HG03066 (cell line): ENCODE data around the gene PYGO2.
"Not testable (repeated sequence)": the region's sequence is repeated elsewhere in the genome, so short reads cannot be mapped to it uniquely, and the experiment has no call there.

Experiments
- ATAC-seq: cut with Tn5 transposase; IDR thresholded peaks from one replicate; pipeline ENCODE4 v1.9.1; 2021; ENCODE audit warnings: low read depth; ENCODE audit not compliant: unreplicated experiment

The PYGO2 gene

DNA sequence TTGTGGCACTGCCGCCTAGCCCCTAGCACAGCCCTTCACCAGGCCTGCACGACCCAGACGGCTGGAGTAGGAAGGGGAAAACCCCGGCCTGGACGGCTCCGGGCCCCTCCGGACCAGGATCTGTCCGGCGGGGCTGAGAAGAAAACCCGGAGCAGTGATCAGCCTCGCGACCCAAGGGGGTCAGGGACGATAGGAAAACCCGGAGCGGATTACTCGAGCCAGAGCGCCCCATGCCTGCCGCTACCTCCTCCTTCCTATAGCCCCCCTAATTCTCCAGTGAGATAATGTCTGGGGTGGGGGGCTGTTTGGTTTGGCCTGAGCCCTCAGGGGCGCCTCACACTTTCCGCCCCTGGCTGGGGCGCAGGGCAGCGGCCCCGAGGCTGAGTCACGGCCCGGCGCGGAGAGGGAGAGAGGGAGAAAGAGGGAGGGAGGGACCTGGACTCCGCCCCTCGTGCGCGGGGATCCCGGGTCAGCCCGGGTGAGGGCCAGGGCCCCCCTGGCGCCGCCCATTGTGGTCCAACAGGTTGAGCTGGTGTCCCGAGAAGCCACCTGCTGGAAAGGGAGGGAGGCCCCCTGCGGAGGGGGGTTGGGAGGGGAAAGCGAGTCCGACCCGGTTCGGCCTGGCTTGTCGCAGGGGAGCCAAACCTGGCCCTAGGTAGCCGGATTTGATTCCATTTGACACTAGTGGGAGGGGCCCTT, 39.3 kb upstream of the PYGO2 start:
- ATAC-seq, result peak; percentile 38

- ATAC-seq, result no peak
Measured at GRCh38 chr1:155000411-155000725, 38.8 kb upstream of the PYGO2 start.

- ATAC-seq, result no peak
Measured at GRCh38 chr1:154999571-155000410, 38.2 kb upstream of the PYGO2 start.

DNA sequence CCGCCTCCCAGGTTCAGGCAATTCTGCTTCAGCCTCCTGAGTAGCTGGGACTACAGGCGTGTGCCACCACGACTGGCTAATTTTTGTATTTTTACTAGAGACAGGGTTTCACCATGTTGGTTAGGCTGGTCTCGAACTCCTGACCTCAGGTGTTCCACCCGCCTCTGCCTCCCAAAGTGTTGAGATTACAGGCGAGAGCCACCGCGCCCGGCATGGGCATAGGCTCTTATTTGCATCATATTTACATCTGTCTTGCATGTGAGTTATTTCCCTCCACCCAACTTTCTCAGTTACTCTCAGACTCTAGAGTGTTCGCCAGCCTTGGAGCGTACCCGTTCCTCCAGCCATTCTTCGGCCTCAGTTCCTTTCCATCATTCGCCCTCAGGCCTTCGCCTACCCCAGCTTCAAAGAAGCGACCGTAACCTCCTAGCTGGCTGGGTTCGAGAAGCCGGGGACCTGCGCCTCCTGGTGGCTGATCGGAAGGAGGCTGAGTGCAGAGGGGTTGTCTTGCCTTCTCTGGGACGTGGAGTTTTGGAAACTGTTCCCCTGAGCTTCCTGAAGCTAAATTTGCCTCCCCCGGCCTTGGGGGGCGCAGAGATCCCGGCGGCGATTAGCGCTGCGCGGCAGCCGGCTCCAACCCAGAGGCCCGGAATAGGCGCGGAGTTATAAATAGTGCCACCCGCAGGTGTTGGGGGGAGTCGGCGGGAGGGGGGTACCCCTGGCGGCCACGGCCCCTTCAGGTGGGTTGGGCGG, 37.4 kb upstream of the PYGO2 start:
- no peak for ATAC-seq

DNA sequence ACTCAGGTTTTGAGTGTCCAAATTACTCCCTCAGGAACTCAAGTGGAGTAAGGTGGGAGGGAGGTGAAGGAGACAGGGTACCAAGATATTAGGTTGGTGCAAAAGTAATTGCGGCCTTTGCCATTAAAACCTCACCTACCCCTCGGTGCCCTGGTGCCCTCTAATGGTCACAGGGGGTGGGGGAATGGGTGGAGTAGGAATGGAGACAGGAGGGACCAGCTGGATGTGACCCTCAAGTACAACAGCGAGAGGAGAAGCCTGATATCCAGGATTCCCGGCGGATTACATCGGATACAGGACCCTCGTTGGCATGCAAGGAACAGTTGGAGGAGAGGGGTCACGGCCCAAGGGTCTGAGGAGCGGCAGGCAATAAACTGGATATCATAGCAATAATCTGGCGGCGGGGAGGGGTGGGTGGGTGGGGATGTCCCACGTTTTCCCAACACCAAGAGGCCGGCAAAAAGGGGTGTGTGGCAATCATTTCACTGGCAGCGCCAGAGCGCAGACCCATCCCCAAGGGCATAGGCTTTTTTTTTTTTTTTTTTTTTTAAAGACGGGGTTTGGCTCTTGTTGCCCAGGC, 36.7 kb upstream of the PYGO2 start:
- no peak for ATAC-seq

DNA sequence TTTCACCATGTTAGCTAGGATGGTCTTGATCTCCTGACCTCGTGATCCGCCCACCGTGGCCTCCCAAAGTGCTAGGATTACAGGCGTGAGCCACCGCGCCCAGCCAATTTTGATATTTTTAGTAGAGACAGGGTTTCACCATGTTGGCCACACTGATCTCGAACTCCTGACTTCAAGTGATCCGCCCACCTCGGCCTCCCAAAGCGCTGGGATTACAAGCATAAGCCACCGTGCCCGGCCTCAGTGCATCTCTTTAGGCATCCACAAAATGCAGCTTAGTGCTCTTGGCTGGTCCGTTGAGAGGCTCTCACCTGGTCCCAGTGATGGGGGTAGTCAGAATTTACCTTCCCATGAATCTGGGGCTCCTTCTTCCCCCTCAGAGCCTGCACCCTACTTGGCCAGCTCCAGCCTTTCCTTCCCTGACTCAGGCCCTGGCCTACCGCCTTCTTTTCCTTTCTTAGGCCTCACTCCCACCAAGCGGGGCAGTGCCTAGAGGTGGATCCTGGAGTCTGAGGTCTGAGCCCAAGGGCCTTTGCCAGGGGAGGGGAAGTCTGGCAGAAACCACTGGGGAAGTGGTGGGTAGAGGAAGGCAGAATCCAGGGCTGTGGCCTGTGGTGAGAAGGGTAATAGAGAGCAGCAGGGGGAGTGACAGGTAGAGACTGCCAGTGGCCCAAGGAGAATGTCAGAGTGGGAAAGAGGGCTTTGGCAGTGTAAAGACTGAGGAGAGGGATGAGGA, 35.6 kb upstream of the PYGO2 start:
- ATAC-seq, result no peak

GRCh38 chr1:154995301-154995983, 33.9 kb upstream of the PYGO2 start:
- not testable (repeated sequence) for ATAC-seq

- ATAC-seq, result no peak
Measured at GRCh38 chr1:154994591-154994990, 33.0 kb upstream of the PYGO2 start.

- ATAC-seq, result no peak
Measured at GRCh38 chr1:154994269-154994587, 32.6 kb upstream of the PYGO2 start.

DNA sequence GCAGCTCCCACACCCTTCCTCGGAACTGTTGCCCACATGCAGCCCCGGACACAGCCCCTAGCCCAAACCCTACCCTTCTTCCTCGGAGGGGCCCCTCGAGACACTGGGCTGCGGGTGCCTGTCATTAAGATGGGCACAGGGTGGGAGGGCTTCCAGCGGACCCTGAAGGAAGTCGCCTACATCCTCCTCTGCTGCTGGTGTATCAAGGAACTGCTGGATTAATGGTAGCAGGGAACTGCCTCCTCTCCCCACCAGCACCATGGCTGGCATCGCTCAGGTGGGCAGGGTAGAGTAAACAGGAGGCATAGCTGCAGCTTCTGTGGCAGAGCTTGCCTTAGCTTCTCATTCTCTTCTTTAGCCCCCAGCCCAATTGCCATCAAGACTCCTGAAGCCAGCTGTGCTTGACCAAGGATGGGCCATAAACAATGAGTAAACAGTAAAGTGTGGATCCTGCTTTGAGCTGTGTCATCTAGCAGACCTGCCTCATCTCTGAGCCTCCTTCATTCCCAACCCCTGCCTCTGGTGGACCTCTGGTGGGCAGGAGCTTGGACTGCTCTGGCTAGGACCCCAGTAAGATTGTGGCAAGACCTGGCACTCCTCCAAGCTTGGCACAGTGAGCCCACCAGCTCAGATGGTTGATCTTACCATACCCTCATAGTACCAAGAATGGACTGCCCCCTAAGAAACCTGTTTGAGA, 32.1 kb upstream of the PYGO2 start, which contains the start of gene LENEP:
LENEP (plus strand) TSS at position 15 of the 697 bp plus-strand sequence; CDS start at position 37, 22 bp downstream.
- no peak for ATAC-seq

DNA sequence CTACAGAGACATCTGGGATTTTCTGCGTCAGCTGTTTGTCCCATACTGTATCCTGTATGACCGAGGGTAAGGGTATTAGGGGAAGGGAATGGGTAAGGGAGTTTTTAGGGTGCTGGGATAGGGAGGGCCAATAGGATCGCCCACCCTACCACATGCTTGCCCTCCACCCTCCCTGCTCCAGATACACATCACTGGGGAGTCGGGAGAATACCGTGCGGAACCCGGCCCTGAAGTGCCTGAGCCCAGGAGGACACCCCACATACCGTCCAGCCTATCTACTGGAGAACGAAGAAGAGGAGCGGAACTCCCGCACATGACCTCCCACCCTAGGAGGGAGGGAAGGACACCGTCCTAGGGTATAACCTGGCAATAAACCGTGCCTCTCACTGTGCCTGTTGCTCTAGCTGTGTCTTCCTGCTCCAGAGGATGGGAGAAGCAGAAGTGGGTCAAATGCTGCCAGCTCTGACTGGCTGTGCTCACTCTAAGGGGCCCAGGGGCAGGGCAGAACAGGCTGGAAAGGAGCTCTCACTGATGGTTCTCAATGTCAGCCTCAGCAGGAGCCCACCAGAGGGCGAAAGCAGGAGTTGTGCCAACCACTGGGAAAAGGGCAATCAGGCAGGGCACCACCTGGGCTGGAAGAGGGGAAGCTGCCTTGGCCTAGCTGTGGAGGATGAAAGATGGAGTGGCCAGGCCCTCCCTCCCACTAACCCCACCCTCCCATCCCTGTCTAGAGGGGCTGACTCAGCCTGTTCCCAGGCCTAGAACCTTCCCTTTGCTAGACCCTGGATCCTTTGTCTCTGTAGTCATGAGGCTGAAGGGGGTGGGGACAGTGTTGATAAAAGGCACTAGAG, 31.4 kb upstream of the PYGO2 start:
- ATAC-seq, result no peak

GRCh38 chr1:154990276-154990675, 28.7 kb upstream of the PYGO2 start:
- no peak for ATAC-seq

DNA sequence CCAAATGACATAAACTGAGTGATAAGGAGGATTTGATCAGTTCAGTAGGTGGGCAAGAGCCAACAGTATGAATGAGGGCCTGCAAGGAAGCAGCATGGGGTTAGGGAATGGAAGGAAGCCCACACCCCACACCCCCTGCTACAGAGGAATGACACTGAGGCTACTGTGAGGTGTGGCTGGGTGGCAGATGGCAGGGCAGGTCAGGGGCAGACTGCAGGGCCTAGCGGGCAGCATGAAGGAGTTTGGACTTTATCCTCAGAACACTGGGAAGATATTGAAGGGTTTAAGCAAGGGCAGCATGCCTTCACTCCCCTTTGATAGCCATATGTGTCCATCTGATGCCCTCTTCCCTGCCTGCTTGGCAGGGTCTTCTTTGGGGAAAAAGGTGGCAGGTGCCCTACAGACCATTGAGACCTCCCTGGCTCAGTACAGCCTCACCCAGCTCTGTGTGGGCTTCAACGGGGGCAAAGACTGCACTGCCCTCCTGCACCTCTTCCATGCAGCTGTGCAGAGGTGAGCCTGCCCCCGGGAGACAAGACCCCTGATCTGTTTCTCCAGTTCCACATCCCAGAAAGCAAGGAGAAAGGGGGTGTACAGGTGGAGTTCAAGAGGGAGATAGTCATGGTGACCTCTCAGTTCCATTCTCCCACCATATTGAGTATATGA, 27.7 kb upstream of the PYGO2 start:
- no peak for ATAC-seq

- no peak for ATAC-seq
Measured at GRCh38 chr1:154988058-154988954, 26.7 kb upstream of the PYGO2 start.

DNA sequence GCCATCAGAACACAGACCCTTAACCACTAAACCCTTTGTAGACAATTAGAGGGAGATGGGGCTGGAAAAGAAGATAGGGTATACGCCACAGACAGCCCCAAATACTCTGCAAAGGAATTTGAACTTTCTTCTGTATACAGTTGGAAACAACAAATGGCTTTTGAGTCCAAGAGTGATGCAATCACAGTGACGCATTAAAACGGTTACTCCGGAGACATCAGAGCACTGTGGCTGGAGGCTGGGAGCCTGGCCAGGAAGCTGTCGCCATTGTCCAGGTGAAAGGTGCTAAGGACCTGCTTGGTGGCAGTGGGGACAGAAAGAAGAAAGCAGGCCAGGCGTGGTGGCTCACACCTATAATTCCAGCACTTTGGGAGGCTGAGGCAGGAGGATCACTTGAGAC, 25.7 kb upstream of the PYGO2 start:
- ATAC-seq, result no peak

DNA sequence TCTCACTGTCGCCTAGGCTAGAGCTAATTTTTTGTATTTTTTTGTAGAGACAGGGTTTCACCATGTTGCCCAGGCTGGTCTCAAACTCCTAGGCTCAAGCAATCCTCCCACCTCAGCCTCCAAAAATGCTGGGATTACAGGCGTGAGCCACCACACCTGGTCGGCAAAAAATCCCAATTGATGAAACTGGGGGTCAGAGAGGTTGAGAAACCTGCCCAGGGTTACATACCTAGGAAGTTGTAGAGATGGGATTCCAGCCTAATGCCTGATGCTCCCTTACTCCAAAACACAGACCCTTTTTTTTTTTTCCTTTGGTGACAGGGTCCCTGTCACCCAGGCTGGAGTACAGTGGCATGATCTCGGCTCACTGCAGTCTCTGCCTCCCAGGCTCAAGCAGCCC, 25.2 kb upstream of the PYGO2 start:
- not testable (repeated sequence) for ATAC-seq
